ENCODE measurements around the gene CD160.
A peak's percentile ranks its signal among the peaks of the same experiment; 100 is the strongest.
"Not testable (repeated sequence)": the region's sequence is repeated elsewhere in the genome, so short reads cannot be mapped to it uniquely, and the experiment has no call there.

Gene CD160

DNA sequence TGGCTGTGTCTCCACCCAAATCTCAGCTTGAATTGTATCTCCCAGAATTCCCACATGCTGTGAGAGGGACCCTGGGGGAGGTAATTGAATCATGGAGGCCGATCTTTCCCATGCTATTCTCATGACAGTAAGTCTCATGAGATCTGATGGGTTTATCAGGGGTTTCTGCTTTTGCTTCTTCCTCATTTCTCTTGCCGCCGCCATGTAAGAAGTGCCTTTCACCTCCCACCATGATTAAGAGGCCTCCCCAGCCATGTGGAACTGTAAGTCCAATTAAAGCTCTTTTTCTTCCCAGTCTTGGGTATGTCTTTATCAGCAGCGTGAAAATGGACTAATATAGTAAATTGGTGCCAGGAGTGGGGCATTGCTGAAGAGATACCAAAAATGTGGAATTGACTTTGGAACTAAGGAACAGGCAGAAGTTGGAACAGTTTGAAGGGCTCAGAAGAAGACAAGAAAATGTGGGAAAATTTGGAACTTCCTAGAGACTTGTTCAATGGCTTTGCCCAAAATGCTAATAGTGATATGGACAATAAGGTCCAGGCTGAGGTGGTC is 41.2 kb downstream of the CD160 start:
- not testable (repeated sequence) for DNase-seq

- not testable (repeated sequence) for DNase-seq
These were observed 42.2 kb downstream of the CD160 start for GRCh38 chr1:145761498-145761897.

- DNase-seq, result not testable (repeated sequence)
These were observed 42.7 kb downstream of the CD160 start for GRCh38 chr1:145762001-145762400.

DNA sequence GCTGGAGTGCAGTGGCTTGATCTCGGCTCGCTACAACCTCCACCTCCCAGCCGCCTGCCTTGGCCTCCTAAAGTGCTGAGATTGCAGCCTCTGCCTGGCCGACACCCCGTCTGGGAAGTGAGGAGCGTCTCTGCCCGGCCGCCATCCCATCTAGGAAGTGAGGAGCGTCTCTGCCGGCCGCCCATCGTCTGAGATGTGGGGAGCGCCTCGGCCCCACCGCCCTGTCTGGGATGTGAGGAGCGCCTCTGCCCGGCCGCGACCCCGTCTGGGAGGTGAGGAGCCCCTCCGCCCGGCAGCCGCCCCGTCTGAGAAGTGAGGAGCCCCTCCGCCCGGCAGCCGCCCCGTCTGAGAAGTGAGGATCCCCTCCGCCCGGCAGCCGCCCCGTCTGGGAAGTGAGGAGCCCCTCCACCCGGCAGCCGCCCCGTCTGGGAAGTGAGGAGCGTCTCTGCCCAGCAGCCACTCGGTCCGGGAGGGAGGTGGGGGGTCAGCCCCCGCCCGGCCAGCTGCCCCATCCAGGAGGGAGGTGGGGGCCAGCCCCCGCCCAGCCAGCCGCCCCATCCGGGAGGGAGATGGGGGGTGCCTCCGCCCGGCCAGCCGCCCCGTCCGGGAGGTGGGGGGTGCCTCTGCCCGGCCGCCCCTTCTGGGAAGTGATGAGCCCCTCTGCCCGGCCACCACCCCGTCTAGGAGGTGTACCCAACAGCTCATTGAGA is 45.1 kb downstream of the CD160 start:
- not testable (repeated sequence) for DNase-seq

DNA sequence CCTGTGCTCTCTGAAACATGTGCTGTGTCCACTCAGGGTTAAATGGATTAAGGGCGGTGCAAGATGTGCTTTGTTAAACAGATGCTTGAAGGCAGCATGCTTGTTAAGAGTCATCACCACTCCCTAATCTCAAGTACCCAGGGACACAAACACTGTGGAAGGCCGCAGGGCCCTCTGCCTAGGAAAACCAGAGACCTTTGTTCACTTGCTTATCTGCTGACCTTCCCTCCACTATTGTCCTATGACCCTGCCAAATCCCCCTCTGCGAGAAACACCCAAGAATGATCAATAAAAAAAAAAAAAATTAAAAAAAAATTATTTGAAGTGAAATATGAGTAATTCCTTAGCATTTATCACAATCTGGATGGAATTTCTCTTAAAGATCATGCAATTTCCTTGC is 45.8 kb downstream of the CD160 start:
- not testable (repeated sequence) for DNase-seq

DNA sequence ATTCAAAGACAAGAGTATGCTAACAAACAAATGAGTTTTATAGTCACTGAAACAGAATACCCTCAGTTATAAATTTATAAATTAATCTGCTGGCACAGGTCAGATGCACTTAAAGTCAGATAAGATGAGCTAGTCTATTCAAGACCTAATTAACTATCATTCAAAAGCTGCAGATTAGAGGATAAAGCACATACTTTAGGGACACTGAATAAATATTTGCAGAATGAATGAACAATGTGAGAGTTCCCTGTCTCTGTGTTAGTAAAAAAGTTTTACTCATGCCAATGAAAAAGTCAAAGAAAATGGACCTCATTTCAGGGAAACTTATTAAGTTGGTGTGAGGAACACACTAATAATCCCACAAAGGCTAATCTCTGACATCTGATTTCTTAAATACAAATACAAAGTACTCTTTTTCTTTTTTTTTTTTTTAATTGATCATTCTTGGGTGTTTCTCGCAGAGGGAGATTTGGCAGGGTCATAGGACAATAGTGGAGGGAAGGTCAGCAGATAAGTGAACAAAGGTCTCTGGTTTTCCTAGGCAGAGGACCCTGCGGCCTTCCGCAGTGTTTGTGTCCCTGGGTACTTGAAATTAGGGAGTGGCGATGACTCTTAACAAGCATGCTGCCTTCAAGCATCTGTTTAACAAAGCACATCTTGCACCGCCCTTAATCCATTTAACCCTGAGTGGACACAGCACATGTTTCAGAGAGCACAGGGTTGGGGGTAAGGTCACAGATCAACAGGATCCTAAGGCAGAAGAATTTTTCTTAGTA is 46.5 kb downstream of the CD160 start:
- not testable (repeated sequence) for DNase-seq

DNA sequence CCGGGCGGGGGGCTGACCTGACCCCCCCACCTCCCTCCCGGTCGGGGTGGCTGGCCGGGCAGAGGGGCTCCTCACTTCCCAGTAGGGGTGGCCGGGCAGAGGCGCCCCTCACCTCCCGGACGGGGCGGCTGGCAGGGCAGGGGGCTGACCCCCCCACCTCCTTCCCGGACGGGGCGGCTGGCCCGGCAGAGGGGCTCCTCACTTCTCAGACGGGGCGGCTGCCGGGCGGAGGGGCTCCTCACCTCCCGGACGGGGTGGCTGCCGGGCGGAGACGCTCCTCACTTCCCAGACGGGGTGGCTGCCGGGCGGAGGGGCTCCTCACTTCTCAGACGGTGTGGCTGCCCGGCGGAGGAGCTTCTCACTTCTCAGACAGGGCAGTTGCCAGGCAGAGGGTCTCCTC is 47.6 kb downstream of the CD160 start:
- DNase-seq, result not testable (repeated sequence)

DNA sequence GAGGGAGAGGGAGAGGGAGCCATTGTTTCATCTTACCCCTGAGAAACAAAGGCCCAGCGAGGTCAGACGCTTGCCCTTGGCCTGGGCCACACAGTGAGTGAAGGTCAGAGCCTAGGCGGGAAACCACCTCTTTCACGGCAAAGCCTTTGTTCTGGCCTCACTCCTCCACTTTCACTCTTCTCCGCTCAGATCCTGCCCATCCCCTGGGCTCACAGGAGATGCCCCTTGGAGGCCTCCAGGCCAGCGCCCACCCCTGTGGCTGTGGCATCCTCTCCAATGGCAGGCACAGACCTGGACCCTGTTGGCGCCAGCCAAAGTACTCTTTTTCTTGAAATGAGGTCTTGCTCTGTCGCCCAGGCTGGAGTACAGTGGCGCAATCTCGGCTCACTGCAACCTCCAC is 48.7 kb downstream of the CD160 start:
- not testable (repeated sequence) for DNase-seq

GRCh38 chr1:145771056-145771455 is 51.8 kb downstream of the CD160 start:
- no peak for DNase-seq

- no peak for DNase-seq
These were observed 54.1 kb downstream of the CD160 start for GRCh38 chr1:145773423-145773822.

- DNase-seq, result no peak
These were observed 58.3 kb downstream of the CD160 start for GRCh38 chr1:145777357-145778145.

DNA sequence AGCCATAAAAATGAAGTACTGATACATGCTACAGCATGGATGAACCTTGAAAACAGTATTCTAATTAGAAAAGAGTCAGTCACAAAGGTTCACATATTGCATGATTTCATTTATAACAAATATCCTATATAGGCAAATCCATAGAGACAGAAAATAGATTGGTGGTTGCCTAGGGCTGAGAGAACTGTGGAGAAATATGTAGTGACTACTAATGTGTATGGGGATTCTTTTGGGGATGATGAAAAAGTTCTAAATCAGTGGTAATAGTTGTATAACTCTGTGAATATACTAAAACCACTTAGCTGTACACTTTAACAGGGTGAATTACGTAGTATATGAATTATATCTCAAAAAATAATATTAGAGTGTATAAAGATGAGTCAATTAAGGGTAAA is 58.8 kb downstream of the CD160 start:
- DNase-seq, result no peak

DNA sequence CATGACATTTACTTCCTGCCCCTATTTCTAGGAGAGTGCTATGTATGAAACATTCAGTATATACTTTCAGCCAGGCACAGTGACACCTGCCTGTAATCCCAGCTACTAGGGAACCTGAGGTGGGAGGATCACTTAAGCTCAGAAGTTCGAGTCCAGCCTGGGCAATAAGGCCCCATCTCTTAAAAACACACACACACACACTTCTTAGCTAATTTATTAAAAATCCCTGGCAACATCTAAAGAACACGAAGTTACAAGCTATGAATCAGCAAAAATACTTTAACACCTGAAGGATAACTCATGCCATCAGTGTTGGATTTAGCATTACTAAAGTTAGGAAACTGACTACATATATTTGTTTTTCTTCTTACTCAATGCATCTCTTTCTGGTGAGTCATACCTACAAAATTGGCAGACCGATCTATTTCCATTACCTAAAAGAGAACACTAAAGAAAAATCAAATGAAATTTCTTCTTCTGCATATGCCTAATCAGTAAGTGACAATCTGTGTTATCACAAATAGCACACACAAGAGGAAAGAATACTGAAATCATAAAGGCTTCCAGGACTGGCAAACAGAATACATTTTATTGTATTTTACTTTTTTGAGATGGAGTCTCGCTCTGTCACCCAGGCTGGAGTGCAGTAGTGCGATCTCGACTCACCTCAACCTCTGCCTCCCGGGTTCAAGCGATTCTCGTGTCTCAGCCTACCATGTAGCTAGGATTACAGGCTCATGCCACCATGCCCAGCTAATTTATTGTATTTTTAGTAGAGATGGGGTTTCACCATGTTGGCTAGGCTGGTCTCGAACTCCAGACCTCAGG is 63.2 kb downstream of the CD160 start:
- DNase-seq, result peak; percentile 88

DNA sequence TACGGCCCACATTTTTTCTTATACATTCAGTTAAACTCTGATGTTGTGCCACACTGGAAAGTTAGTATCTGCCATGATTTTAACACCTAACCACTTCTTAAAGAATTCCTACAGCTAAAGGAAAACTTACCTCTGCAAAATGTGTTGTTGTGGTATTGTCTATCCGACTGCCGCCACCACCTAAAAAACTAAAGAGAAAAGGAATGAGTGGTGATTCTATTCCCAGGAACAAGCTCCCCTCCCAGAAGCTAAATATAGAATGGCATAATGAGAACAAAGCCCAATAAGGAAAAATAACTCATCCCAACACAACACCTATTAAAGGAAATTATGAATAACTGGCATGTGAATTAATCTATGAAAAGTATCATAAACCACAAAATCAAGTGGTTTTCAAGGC is 65.1 kb downstream of the CD160 start:
- DNase-seq, result no peak

- no peak for DNase-seq
These were observed 66.2 kb downstream of the CD160 start for GRCh38 chr1:145785547-145785946.

GRCh38 chr1:145786271-145786670 is 67.0 kb downstream of the CD160 start:
- DNase-seq, result no peak

- no peak for DNase-seq
These were observed 69.3 kb downstream of the CD160 start for GRCh38 chr1:145788580-145788979.

Data from EL (cell line).